A673 (cell line): ENCODE data around the gene RHCG. TPM values are rescaled to one million over a fixed set of nuclear protein-coding genes. Genes with fewer than 3 reads are reported as not detected.

Experiments used
- BruUV-seq: library from RNA; stranded (reverse); fragments of 400-500 nt; replicated peaks from 2 replicates; lab custom pipeline; 2021; lab: Mats Ljungman, UMichigan
- CTCF ChIA-PET: fragments of 300-600 bp; sonication (Branson Sonifier 250); formaldehyde crosslinking; loops from one replicate; lab custom pipeline; 2022; ENCODE audit warnings: antibody characterized with exemption; lab: Charles Lee
- POLR2A ChIA-PET: fragments of 300-600 bp; sonication (Branson Sonifier 250); formaldehyde crosslinking; loops from one replicate; lab custom pipeline; 2022; ENCODE audit warnings: antibody characterized with exemption; ENCODE audit not compliant: low non-redundant PET; lab: Charles Lee
- DNase-seq: peaks from one replicate; pipeline ENCODE4 v3.0.0-alpha.2; 2015; ENCODE audit warnings: low spot score
- H3K27ac ChIP-seq: fragments of 200-600 bp; sonication (generic); 2 replicates; pipeline ENCODE4 v1.5.1; 2016; ENCODE audit warnings: mixed run types, low read depth, mild to moderate bottlenecking, mixed read lengths, antibody characterized with exemption, low read length; ENCODE audit not compliant: poor library complexity, severe bottlenecking
- H3K27me3 ChIP-seq: fragments of 200-600 bp; sonication (generic); replicated peaks from 2 replicates; pipeline ENCODE4 v1.6.1; 2017; ENCODE audit warnings: mixed run types, low read depth, mild to moderate bottlenecking, mixed read lengths, antibody characterized with exemption, low read length; ENCODE audit not compliant: insufficient read depth, poor library complexity
- H3K36me3 ChIP-seq: fragments of 200-600 bp; sonication (generic); 2 replicates; pipeline ENCODE4 v1.6.1; 2016; ENCODE audit warnings: mixed run types, mild to moderate bottlenecking, mixed read lengths, antibody characterized with exemption, low read length; ENCODE audit not compliant: insufficient read depth, poor library complexity, severe bottlenecking
- H3K4me1 ChIP-seq: fragments of 200-600 bp; sonication (generic); 2 replicates; pipeline ENCODE4 v1.6.1; 2017; ENCODE audit warnings: mixed run types, mild to moderate bottlenecking, mixed read lengths, antibody characterized with exemption, low read length; ENCODE audit not compliant: insufficient read depth, poor library complexity, severe bottlenecking
- H3K4me3 ChIP-seq: fragments of 200-600 bp; sonication (generic); 2 replicates; pipeline ENCODE4 v1.5.1; 2016; ENCODE audit warnings: low read depth, mixed run types, mild to moderate bottlenecking, mixed read lengths, low read length; ENCODE audit not compliant: poor library complexity, severe bottlenecking
- H3K9me3 ChIP-seq: fragments of 200-600 bp; sonication (generic); 2 replicates; pipeline ENCODE4 v1.6.1; 2016; ENCODE audit warnings: mixed run types, low read depth, mild to moderate bottlenecking, mixed read lengths, antibody characterized with exemption, low read length; ENCODE audit not compliant: poor library complexity, severe bottlenecking
- CTCF ChIP-seq: fragments of 300-800, 200-600 bp; sonication (generic); conservative IDR thresholded peaks from 2 replicates; pipeline ENCODE4 v1.5.1; 2017; ENCODE audit warnings: low read depth, mild to moderate bottlenecking, antibody characterized with exemption, low read length, moderate library complexity, mixed read lengths
- EZH2 ChIP-seq: fragments of 200-600 bp; sonication (generic); IDR thresholded peaks from 2 replicates; pipeline ENCODE4 v1.6.1; 2017; ENCODE audit warnings: borderline replicate concordance, low read depth, mild to moderate bottlenecking, mixed read lengths, antibody characterized with exemption, low read length; ENCODE audit not compliant: poor library complexity, severe bottlenecking
- intact Hi-C: fragments of 100-400 bp; cut with micrococcal nuclease; formaldehyde crosslinking; loops from one replicate; pipeline ENCODE4 v1.10.0; 2022; ENCODE audit not compliant: unreplicated experiment
- total RNA-seq: library from RNA; stranded (reverse); gene quantifications from 2 replicates; pipeline ENCODE4 v1.2.3, GENCODE V29; 2021

The RHCG gene
- total RNA-seq, 1 experiment from 2014 or later, result 1.4 TPM

GRCh38 chr15:89514186-89514585, 17.8 kb upstream of the RHCG start:
- intact Hi-C loops, result no loop called here
- ChIA-PET CTCF (no interaction called here), POLR2A (no interaction called here)
- no peak overlapping the region for H3K4me3 ChIP-seq
- no peaks in the 10 kb centered on the region for H3K27me3 ChIP-seq
- H3K27ac ChIP-seq, result no peak overlapping the region
- no peak for TF ChIP-seq EZH2
- no peak for TF ChIP-seq CTCF
- no peak for DNase-seq
- no peaks in the 10 kb centered on the region for H3K36me3 ChIP-seq
- no TSS peak for BruUV-seq
- H3K4me1 ChIP-seq, result no peaks in the 10 kb centered on the region
- H3K9me3 ChIP-seq, result no peaks in the 10 kb centered on the region

GRCh38 chr15:89513284-89513683, 16.9 kb upstream of the RHCG start:
- no peak for TF ChIP-seq EZH2
- no peak for TF ChIP-seq CTCF
- Histone ChIP-seq H3K4me3 (no peak overlapping the region), H3K4me1 (no peaks in the 10 kb centered on the region), H3K9me3 (no peaks in the 10 kb centered on the region), H3K36me3 (no peaks in the 10 kb centered on the region), H3K27me3 (no peaks in the 10 kb centered on the region), H3K27ac (no peak overlapping the region)
- BruUV-seq, result no TSS peak
- intact Hi-C loops, result no loop called here
- no peak for DNase-seq
- CTCF ChIA-PET, result no interaction called here
- POLR2A ChIA-PET, result no interaction called here

GRCh38 chr15:89512631-89513030, 16.2 kb upstream of the RHCG start:
- no peak for DNase-seq
- H3K9me3 ChIP-seq, result no peaks in the 10 kb centered on the region
- BruUV-seq, result no TSS peak
- POLR2A ChIA-PET, result no interaction called here
- no peaks in the 10 kb centered on the region for H3K36me3 ChIP-seq
- CTCF ChIA-PET, result no interaction called here
- intact Hi-C loops, result no loop called here
- H3K27me3 ChIP-seq, result no peaks in the 10 kb centered on the region
- no peak overlapping the region for H3K4me3 ChIP-seq
- no peaks in the 10 kb centered on the region for H3K4me1 ChIP-seq
- no peak overlapping the region for H3K27ac ChIP-seq
- TF ChIP-seq EZH2 (no peak), CTCF (no peak)
